ENCODE data around the gene ARHGEF9. TPM values are rescaled to one million over a fixed set of nuclear protein-coding genes. Genes with fewer than 3 reads are reported as not detected.
A peak's percentile ranks its signal among the peaks of the same experiment; 100 is the strongest.

ARHGEF9 gene
- total and polyA plus RNA-seq, 5 experiments from 2014 or later, result 6.7 to 32.9 (median 10.7) TPM

- Mint-ChIP-seq H3K27me3 (no peaks in the 10 kb centered on the region), H3K4me3 (no peak overlapping the region), H3K9me3 (peaks cover 0 to 43% (median 6%) of the 10 kb centered on the region in 9 donors), H3K4me1 (no peaks in the 10 kb centered on the region), H3K27ac (no peak overlapping the region), H3K36me3 (peaks cover 33 to 76% (median 65%) of the 10 kb centered on the region in 3 donors)
- DNase-seq, result no peak
- no peak for ATAC-seq
- POLR2A ChIA-PET, result no interaction called here
Measured at GRCh38 chrX:63635750-63636149, 149.3 kb downstream of the ARHGEF9 start.

DNA sequence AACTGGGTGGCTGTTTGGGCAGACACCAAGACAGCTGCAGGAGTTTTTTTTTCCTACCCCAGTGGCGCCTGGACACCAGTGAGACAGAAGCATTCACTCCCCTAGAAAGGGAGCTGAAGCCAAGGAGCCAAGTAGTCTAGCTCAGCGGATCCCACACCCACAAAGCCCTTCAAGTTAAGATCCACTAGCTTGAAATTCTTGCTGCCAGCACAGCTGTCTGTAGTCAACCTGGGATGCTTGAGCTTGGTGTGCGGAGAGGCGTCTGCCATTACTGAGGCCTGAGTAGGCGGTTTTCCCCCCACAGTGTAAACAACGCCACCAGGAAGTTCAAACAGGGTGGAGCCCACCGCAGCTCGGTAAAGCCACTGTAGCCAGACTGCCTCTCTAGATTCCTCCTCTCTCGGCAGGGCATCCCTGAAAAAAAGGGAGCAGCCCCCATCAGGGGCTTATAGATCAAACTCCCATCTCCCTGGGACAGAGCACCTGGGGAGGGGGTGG lies 171.4 kb downstream of the ARHGEF9 start:
- H3K27me3 Mint-ChIP-seq, result no peaks in the 10 kb centered on the region
- H3K27ac Mint-ChIP-seq, result no peak overlapping the region
- ATAC-seq (no peak), DNase-seq (no peak)
- POLR2A ChIA-PET, result no interaction called here
- no peaks in the 10 kb centered on the region for H3K36me3 Mint-ChIP-seq
- H3K4me1 Mint-ChIP-seq, result no peaks in the 10 kb centered on the region
- H3K4me3 Mint-ChIP-seq, result no peak overlapping the region
- H3K9me3 Mint-ChIP-seq, result peaks cover 0 to 15% (median 4%) of the 10 kb centered on the region in 9 donors

- DNase-seq (no peak), ATAC-seq (no peak)
- H3K27me3 Mint-ChIP-seq, result peaks cover 0 to 2% (median 0%) of the 10 kb centered on the region in 5 donors
- no peak overlapping the region for H3K27ac Mint-ChIP-seq
- no peak overlapping the region for H3K4me3 Mint-ChIP-seq
- peaks cover 0 to 5% (median 0%) of the 10 kb centered on the region in 9 donors for H3K9me3 Mint-ChIP-seq
- POLR2A ChIA-PET, result no interaction called here
- H3K36me3 Mint-ChIP-seq, result no peaks in the 10 kb centered on the region
- no peaks in the 10 kb centered on the region for H3K4me1 Mint-ChIP-seq
Measured at GRCh38 chrX:63585936-63586335, 199.1 kb downstream of the ARHGEF9 start.

Small RNA genes lying within 50 kb of the gene (microRNA-seq; reads per million reads assigned to microRNA genes)
- gene MIR1468 (ENCODE audit: borderline microRNAs expressed), result 5.5 reads per million, percentile 15 among the genes with 10 or more reads in this experiment

Data from naive thymus-derived CD8-positive, alpha-beta T cell (primary cell).